Activated naive CD4-positive, alpha-beta T cell treated with anti-CD3 and anti-CD28 coated beads, Interleukin-2, amount 10 ng/mL, durations not matched to agents 7 days and 5 days (primary cell): ENCODE results near the gene TANK.
"Not testable (repeated sequence)": the region's sequence is repeated elsewhere in the genome, so short reads cannot be mapped to it uniquely, and the experiment has no call there.

Experiments
- CTCF ChIA-PET: fragments of 350-600 bp; sonication (Branson Sonifier 250); formaldehyde crosslinking; loops from one replicate; lab custom pipeline; 2021; ENCODE audit warnings: antibody characterized with exemption; lab: Charles Lee
- DNase-seq: peaks from one replicate; pipeline ENCODE4 v3.0.0-alpha.2; 2020
- H3K27ac Mint-ChIP-seq: one replicate; pipeline ENCODE4 v1.8.0; 2021; ENCODE audit warnings: mild to moderate bottlenecking, moderate library complexity, mixed read lengths
- H3K27me3 Mint-ChIP-seq: one replicate; pipeline ENCODE4 v1.8.0; 2021; ENCODE audit warnings: mild to moderate bottlenecking, mixed read lengths
- H3K36me3 Mint-ChIP-seq: one replicate; pipeline ENCODE4 v1.8.0; 2021; ENCODE audit warnings: mixed read lengths
- H3K4me1 Mint-ChIP-seq: one replicate; pipeline ENCODE4 v1.8.0; 2021; ENCODE audit warnings: mixed read lengths
- H3K4me3 Mint-ChIP-seq: one replicate; pipeline ENCODE4 v1.8.0; 2021; ENCODE audit warnings: mild to moderate bottlenecking, moderate library complexity, mixed read lengths
- H3K9me3 Mint-ChIP-seq: one replicate; pipeline ENCODE4 v1.8.0; 2021; ENCODE audit warnings: mixed read lengths

TANK gene

GRCh38 chr2:161257123-161257952 is 97.1 kb downstream of the TANK start:
- CTCF ChIA-PET: interaction anchor here (0.6 kb wide), 1 partner anchor 395 kb away, joined by 3 read pairs; no protein-coding TSS in a partner anchor
- no peak for DNase-seq
- H3K27ac Mint-ChIP-seq: no peak overlapping the region
- no peaks in the 10 kb centered on the region for H3K4me1 Mint-ChIP-seq
- H3K36me3 Mint-ChIP-seq: no peaks in the 10 kb centered on the region
- no peak overlapping the region for H3K4me3 Mint-ChIP-seq
- no peaks in the 10 kb centered on the region for H3K9me3 Mint-ChIP-seq
- no peaks in the 10 kb centered on the region for H3K27me3 Mint-ChIP-seq

GRCh38 chr2:161265874-161266273 is 105.6 kb downstream of the TANK start:
- H3K4me1 Mint-ChIP-seq: no peaks in the 10 kb centered on the region
- no peak overlapping the region for H3K4me3 Mint-ChIP-seq
- no peak overlapping the region for H3K27ac Mint-ChIP-seq
- no peaks in the 10 kb centered on the region for H3K36me3 Mint-ChIP-seq
- CTCF ChIA-PET: interaction anchor here (0.9 to 1.2 kb wide), 2 partner anchors 10 to 42 kb away, joined by 4 read pairs; no protein-coding TSS in a partner anchor
- peaks cover 12% of the 10 kb centered on the region for H3K27me3 Mint-ChIP-seq
- no peak for DNase-seq
- H3K9me3 Mint-ChIP-seq: no peaks in the 10 kb centered on the region

GRCh38 chr2:161269111-161269510 is 108.9 kb downstream of the TANK start:
- Mint-ChIP-seq H3K4me3 (no peak overlapping the region), H3K9me3 (no peaks in the 10 kb centered on the region), H3K27ac (no peak overlapping the region), H3K36me3 (no peaks in the 10 kb centered on the region), H3K4me1 (no peaks in the 10 kb centered on the region), H3K27me3 (peaks cover 6% of the 10 kb centered on the region)
- CTCF ChIA-PET: interaction anchor here (3.7 kb wide), 1 partner anchor 45 kb away, joined by 20 read pairs; no protein-coding TSS in a partner anchor
- no peak for DNase-seq

GRCh38 chr2:161273038-161273760 is 113.0 kb downstream of the TANK start:
- no peak overlapping the region for H3K4me3 Mint-ChIP-seq
- H3K36me3 Mint-ChIP-seq: no peaks in the 10 kb centered on the region
- no peak overlapping the region for H3K27ac Mint-ChIP-seq
- DNase-seq: no peak
- H3K4me1 Mint-ChIP-seq: no peaks in the 10 kb centered on the region
- peaks cover 14% of the 10 kb centered on the region for H3K27me3 Mint-ChIP-seq
- CTCF ChIA-PET: interaction anchor here (0.5 to 4.4 kb wide), 15 partner anchors 9 to 853 kb away, joined by 3 to 41 read pairs (median 3); no protein-coding TSS in a partner anchor
- H3K9me3 Mint-ChIP-seq: no peaks in the 10 kb centered on the region

GRCh38 chr2:161278564-161279229 is 118.5 kb downstream of the TANK start:
- CTCF ChIA-PET: interaction anchor here (0.6 kb wide), 1 partner anchor 284 kb away, joined by 3 read pairs; no protein-coding TSS in a partner anchor
- peak; percentile 47 for DNase-seq
- H3K27me3 Mint-ChIP-seq: peaks cover 20% of the 10 kb centered on the region
- not testable (repeated sequence) for H3K27ac Mint-ChIP-seq, H3K4me3 Mint-ChIP-seq, H3K36me3 Mint-ChIP-seq, H3K4me1 Mint-ChIP-seq, H3K9me3 Mint-ChIP-seq

GRCh38 chr2:161279230-161279815 is 119.1 kb downstream of the TANK start:
- peaks cover 24% of the 10 kb centered on the region for H3K27me3 Mint-ChIP-seq
- H3K9me3 Mint-ChIP-seq, DNase-seq, H3K27ac Mint-ChIP-seq, H3K4me1 Mint-ChIP-seq, H3K36me3 Mint-ChIP-seq, CTCF ChIA-PET, H3K4me3 Mint-ChIP-seq: not testable (repeated sequence)

GRCh38 chr2:161280906-161281323 is 120.7 kb downstream of the TANK start:
- peaks cover 28% of the 10 kb centered on the region for H3K27me3 Mint-ChIP-seq
- not testable (repeated sequence) for H3K27ac Mint-ChIP-seq, H3K4me3 Mint-ChIP-seq, H3K9me3 Mint-ChIP-seq, H3K4me1 Mint-ChIP-seq, H3K36me3 Mint-ChIP-seq
- DNase-seq: peak; percentile 51
- CTCF ChIA-PET: interaction anchor here (0.6 kb wide), 2 partner anchors 111 to 665 kb away, joined by 3 read pairs; no protein-coding TSS in a partner anchor

- H3K27me3 Mint-ChIP-seq: peaks cover 37% of the 10 kb centered on the region
- H3K4me3 Mint-ChIP-seq, DNase-seq, H3K36me3 Mint-ChIP-seq, H3K27ac Mint-ChIP-seq, H3K4me1 Mint-ChIP-seq, H3K9me3 Mint-ChIP-seq: not testable (repeated sequence)
- CTCF ChIA-PET: interaction anchor here (0.6 kb wide), 2 partner anchors 110 to 664 kb away, joined by 3 read pairs; no protein-coding TSS in a partner anchor
Observed at GRCh38 chr2:161281615-161282310, 121.5 kb downstream of the TANK start.

- peaks cover 38% of the 10 kb centered on the region for H3K27me3 Mint-ChIP-seq
- H3K4me1 Mint-ChIP-seq, H3K36me3 Mint-ChIP-seq, DNase-seq, H3K9me3 Mint-ChIP-seq, H3K27ac Mint-ChIP-seq, CTCF ChIA-PET, H3K4me3 Mint-ChIP-seq: not testable (repeated sequence)
Observed at GRCh38 chr2:161282311-161282644, 122.0 kb downstream of the TANK start.

GRCh38 chr2:161283926-161284325 is 123.7 kb downstream of the TANK start:
- no peak for DNase-seq
- Mint-ChIP-seq H3K4me1 (peaks cover 4% of the 10 kb centered on the region), H3K4me3 (no peak overlapping the region), H3K9me3 (no peaks in the 10 kb centered on the region), H3K27me3 (peaks cover 43% of the 10 kb centered on the region), H3K27ac (no peak overlapping the region), H3K36me3 (no peaks in the 10 kb centered on the region)
- CTCF ChIA-PET: no interaction called here
